H9 (cell line): ENCODE results near the gene TJP2. TPM values are rescaled to one million over a fixed set of nuclear protein-coding genes. Genes with fewer than 3 reads are reported as not detected.

Experiments
- DNase-seq: peaks from one replicate; pipeline ENCODE4 v3.0.0-alpha.2; 2017
- H2AFZ ChIP-seq: one replicate; pipeline ENCODE4 v1.6.1; 2013; ENCODE audit warnings: mild to moderate bottlenecking, low read length, control low read depth, moderate library complexity
- H2AK5ac ChIP-seq: 2 replicates; pipeline ENCODE4 v1.6.1; 2013; ENCODE audit warnings: low read length, control low read depth, mixed read lengths; ENCODE audit not compliant: insufficient read length
- H2BK120ac ChIP-seq: one replicate; pipeline ENCODE4 v1.6.1; 2013; ENCODE audit warnings: low read depth, mild to moderate bottlenecking, low read length, control low read depth, inconsistent platforms; ENCODE audit not compliant: poor library complexity, severe bottlenecking
- H2BK12ac ChIP-seq: 2 replicates; pipeline ENCODE4 v1.6.1; 2013; ENCODE audit warnings: low read length, control low read depth, mixed read lengths, low read depth; ENCODE audit not compliant: insufficient read length
- H2BK15ac ChIP-seq: 2 replicates; pipeline ENCODE4 v1.6.1; 2013; ENCODE audit warnings: low read depth, low read length, control low read depth
- H2BK20ac ChIP-seq: one replicate; pipeline ENCODE4 v1.6.1; 2013; ENCODE audit warnings: low read depth, mild to moderate bottlenecking, low read length, control low read depth, inconsistent platforms; ENCODE audit not compliant: poor library complexity, severe bottlenecking
- H2BK5ac ChIP-seq: 2 replicates; pipeline ENCODE4 v1.6.1; 2013; ENCODE audit warnings: low read length, control low read depth, mixed read lengths; ENCODE audit not compliant: insufficient read length
- H3K14ac ChIP-seq: 2 replicates; pipeline ENCODE4 v1.6.1; 2013; ENCODE audit warnings: low read length, control low read depth; ENCODE audit not compliant: insufficient read depth
- H3K18ac ChIP-seq: 2 replicates; pipeline ENCODE4 v1.6.1; 2013; ENCODE audit warnings: low read depth, mild to moderate bottlenecking, mixed read lengths, low read length, control low read depth; ENCODE audit not compliant: insufficient read length
- H3K23ac ChIP-seq: 2 replicates; pipeline ENCODE4 v1.6.1; 2013; ENCODE audit warnings: low read length, control low read depth, mixed read lengths, low read depth; ENCODE audit not compliant: insufficient read length
- H3K23me2 ChIP-seq: 2 replicates; pipeline ENCODE4 v1.6.1; 2013; ENCODE audit warnings: low read depth, mild to moderate bottlenecking, mixed read lengths, low read length, control low read depth; ENCODE audit not compliant: insufficient read length, poor library complexity, severe bottlenecking
- H3K27ac ChIP-seq: 2 replicates; pipeline ENCODE4 v1.5.1; 2013; ENCODE audit warnings: low read length, control low read depth, mixed read lengths, low read depth; ENCODE audit not compliant: insufficient read length
- H3K27me3 ChIP-seq: 2 replicates; pipeline ENCODE4 v1.6.1; 2013; ENCODE audit warnings: low read length, control low read depth, inconsistent platforms; ENCODE audit not compliant: insufficient read depth
- H3K4ac ChIP-seq: 2 replicates; pipeline ENCODE4 v1.6.1; 2013; ENCODE audit warnings: low read depth, mild to moderate bottlenecking, control low read depth, inconsistent platforms, low read length, moderate library complexity
- H3K4me1 ChIP-seq: 2 replicates; pipeline ENCODE4 v1.6.1; 2013; ENCODE audit warnings: low read length, control low read depth, inconsistent platforms; ENCODE audit not compliant: insufficient read depth
- H3K4me2 ChIP-seq: 2 replicates; pipeline ENCODE4 v1.6.1; 2013; ENCODE audit warnings: low read length, control low read depth, mixed read lengths; ENCODE audit not compliant: insufficient read length, insufficient read depth
- H3K56ac ChIP-seq: 2 replicates; pipeline ENCODE4 v1.6.1; 2013; ENCODE audit warnings: low read depth, mild to moderate bottlenecking, mixed read lengths, low read length, control low read depth; ENCODE audit not compliant: insufficient read length
- H3K79me1 ChIP-seq: 2 replicates; pipeline ENCODE4 v1.6.1; 2013; ENCODE audit warnings: low read depth, mild to moderate bottlenecking, moderate library complexity, low read length, control low read depth, inconsistent platforms; ENCODE audit not compliant: insufficient read depth, poor library complexity, severe bottlenecking
- H3K79me2 ChIP-seq: 2 replicates; pipeline ENCODE4 v1.6.1; 2013; ENCODE audit warnings: low read length, control low read depth, inconsistent platforms; ENCODE audit not compliant: insufficient read depth
- H3K9ac ChIP-seq: 2 replicates; pipeline ENCODE4 v1.6.1; 2013; ENCODE audit warnings: low read length, control low read depth, mixed read lengths; ENCODE audit not compliant: insufficient read length; ENCODE audit errors: extremely low read depth
- H3K9me3 ChIP-seq: one replicate; pipeline ENCODE4 v1.6.1; 2013; ENCODE audit warnings: low read depth, low read length, inconsistent platforms; ENCODE audit not compliant: control insufficient read depth
- H3T11ph ChIP-seq: one replicate; pipeline ENCODE4 v1.6.1; 2013; ENCODE audit warnings: mild to moderate bottlenecking, low read length, control low read depth, inconsistent platforms
- H4K20me1 ChIP-seq: one replicate; pipeline ENCODE4 v1.6.1; 2013; ENCODE audit not compliant: control insufficient read depth, insufficient read length, insufficient read depth
- H4K5ac ChIP-seq: 2 replicates; pipeline ENCODE4 v1.6.1; 2013; ENCODE audit warnings: low read depth, mild to moderate bottlenecking, mixed read lengths, low read length, control low read depth; ENCODE audit not compliant: insufficient read length
- H4K8ac ChIP-seq: replicated peaks from 2 replicates; pipeline ENCODE4 v1.6.1; 2013; ENCODE audit warnings: low read length, control low read depth, mixed read lengths, low read depth; ENCODE audit not compliant: insufficient read length
- H4K91ac ChIP-seq: 2 replicates; pipeline ENCODE4 v1.6.1; 2013; ENCODE audit warnings: low read depth, mild to moderate bottlenecking, moderate library complexity, mixed read lengths, low read length, control low read depth; ENCODE audit not compliant: insufficient read length
- H3K27ac Mint-ChIP-seq, 3 experiments: 2 replicates in 2 of 3; 3 replicates in 1 of 3; pipeline ENCODE4 v1.8.0; 2020 to 2021; ENCODE audit warnings: mixed read lengths in 3 of 3, mild to moderate bottlenecking in 1 of 3, moderate library complexity in 1 of 3
- H3K27me3 Mint-ChIP-seq: 2 replicates; pipeline ENCODE4 v1.8.0; 2021; ENCODE audit warnings: low read depth, mild to moderate bottlenecking, moderate library complexity, mixed read lengths
- H3K36me3 Mint-ChIP-seq, 3 experiments: 2 replicates in 2 of 3; 3 replicates in 1 of 3; pipeline ENCODE4 v1.8.0; 2020 to 2021; ENCODE audit warnings: low read depth in 3 of 3, mixed read lengths in 3 of 3; ENCODE audit not compliant: insufficient read depth in 1 of 3
- H3K4me1 Mint-ChIP-seq, 2 experiments: 2 replicates each; pipeline ENCODE4 v1.8.0; 2020; ENCODE audit warnings: mixed read lengths in 2 of 2
- H3K4me3 Mint-ChIP-seq, 2 experiments: 2 replicates in 1 of 2; 3 replicates in 1 of 2; pipeline ENCODE4 v1.8.0; 2020 to 2021; ENCODE audit warnings: mild to moderate bottlenecking in 2 of 2, mixed read lengths in 2 of 2, moderate library complexity in 1 of 2
- H3K9me3 Mint-ChIP-seq, 2 experiments: 2 replicates in 1 of 2; 3 replicates in 1 of 2; pipeline ENCODE4 v1.8.0; 2020; ENCODE audit warnings: mild to moderate bottlenecking in 2 of 2, mixed read lengths in 2 of 2, moderate library complexity in 1 of 2
- CTCF ChIP-seq: fragments of 200-600 bp; sonication (generic); conservative IDR thresholded peaks from 3 replicates; pipeline ENCODE4 v1.8.0; 2021; ENCODE audit warnings: antibody characterized with exemption, mild to moderate bottlenecking
- WGBS: extraction: QIAGEN DNeasy Blood & Tissue Kit; methylation state at CpG from one replicate; pipeline ENCODE4 v1.1.7; 2013; ENCODE audit warnings: missing lambda C conversion rate, low lambda C conversion rate, mixed read lengths; ENCODE audit not compliant: insufficient read length; ENCODE audit errors: extremely low coverage; 5-methylcytosine and 5-hydroxymethylcytosine counted together
- total RNA-seq: library from RNA; stranded (reverse); gene quantifications from 2 replicates; pipeline ENCODE4 v1.2.1, GENCODE V29; 2021

TJP2 gene
- total RNA-seq, 1 experiment from 2014 or later: 130 TPM

GRCh38 chr9:69179037-69179436 lies 5.0 kb downstream of the TJP2 start:
- Histone ChIP-seq H2BK120ac (no peak overlapping the region), H3T11ph (no peak overlapping the region), H2BK12ac (no peak overlapping the region), H3K27ac (no peak overlapping the region), H4K5ac (no peak overlapping the region), H3K9me3 (no peaks in the 10 kb centered on the region), H3K14ac (no peak overlapping the region), H3K23ac (no peak overlapping the region), H3K56ac (no peak overlapping the region), H2AFZ (no peak overlapping the region), H3K27me3 (no peaks in the 10 kb centered on the region), H3K18ac (no peak overlapping the region), H4K91ac (no peak overlapping the region), H2AK5ac (no peak overlapping the region), H2BK5ac (no peak overlapping the region), H3K4ac (no peak overlapping the region), H3K4me1 (peaks cover 15% of the 10 kb centered on the region), H3K79me2 (peaks cover 14% of the 10 kb centered on the region; the same call in 1 of the 2 replicates), H4K20me1 (no peaks in the 10 kb centered on the region), H4K8ac (no peak overlapping the region), H2BK15ac (no peak overlapping the region), H3K79me1 (peaks cover 7% of the 10 kb centered on the region), H3K23me2 (peaks cover 6% of the 10 kb centered on the region), H2BK20ac (no peak overlapping the region), H3K9ac (no peak overlapping the region), H3K4me2 (no peak overlapping the region)
- H3K4me3 Mint-ChIP-seq: no peak overlapping the region
- peaks cover 8% of the 10 kb centered on the region for H3K27me3 Mint-ChIP-seq
- WGBS: no CpG with 5 or more reads among the region's 2 CpGs
- peaks cover 2 to 17% (median 7%) of the 10 kb centered on the region in 3 experiments; a peak in 6 of 7 replicates for H3K36me3 Mint-ChIP-seq
- peaks cover 31 to 48% of the 10 kb centered on the region in 2 experiments for H3K4me1 Mint-ChIP-seq
- H3K9me3 Mint-ChIP-seq: no peaks in the 10 kb centered on the region; a peak in 1 of 5 replicates
- no peak for TF ChIP-seq CTCF
- DNase-seq: no peak
- no peak overlapping the region for H3K27ac Mint-ChIP-seq
